NCI-H460 (cell line): ENCODE measurements around the gene IFT172. TPM values are rescaled to one million over a fixed set of nuclear protein-coding genes. Genes with fewer than 3 reads are reported as not detected.

Experiments used
- small RNA-seq, 2 experiments: library from RNA; depleted of rRNA; stranded (forward); fragments of <200 nt; gene quantifications; one replicate each; pipeline ENCODE3, GENCODE V24; 2014
- total RNA-seq: library from RNA; depleted of rRNA; stranded (reverse); fragments of >200 nt; shearing (Covaris generic); gene quantifications from 2 replicates; pipeline ENCODE4 v1.2.3, GENCODE V29; 2014; rRNA removed

IFT172 gene
- total RNA-seq, 1 experiment from 2014 or later = 20.2 TPM

Small RNA genes lying within 50 kb of the gene (small RNA-seq; reads per million reads assigned to genes)
- gene RNU6-986P = 0 reads per million in 2 experiments

Other genes with a start within 250 kb of the IFT172 start
- gene SLC30A3, start 226.7 kb downstream of the IFT172 start, total RNA-seq = 0.50 and 0.75 TPM in 2 replicates
- not detected in 2 replicates for gene DNAJC5G, start 214.3 kb downstream of the IFT172 start, total RNA-seq
- gene TRIM54, start 207.3 kb downstream of the IFT172 start, total RNA-seq = 0.12 TPM in 1 of 2 replicates, not detected in the other
- gene UCN, start 181.3 kb downstream of the IFT172 start, total RNA-seq = 4.6 and 6.8 TPM in 2 replicates
- 77.5 and 83.6 TPM in 2 replicates for gene MPV17, start 166.6 kb downstream of the IFT172 start, total RNA-seq
- gene GTF3C2, start 133.0 kb downstream of the IFT172 start, total RNA-seq = 59.8 and 66.5 TPM in 2 replicates
- gene EIF2B4, start 119.4 kb downstream of the IFT172 start, total RNA-seq = 28.7 and 31.2 TPM in 2 replicates
- gene SNX17, start 119.1 kb downstream of the IFT172 start, total RNA-seq = 80.9 and 88.7 TPM in 2 replicates
- gene ZNF513, start 109.0 kb downstream of the IFT172 start, total RNA-seq = 7.0 and 7.3 TPM in 2 replicates
- gene PPM1G, start 80.2 kb downstream of the IFT172 start, total RNA-seq = 108 and 112 TPM in 2 replicates
- gene NRBP1, start 61.1 kb downstream of the IFT172 start, total RNA-seq = 78.0 and 79.3 TPM in 2 replicates
- gene KRTCAP3, start 47.4 kb downstream of the IFT172 start, total RNA-seq = 0.69 and 1.0 TPM in 2 replicates
- gene FNDC4, start 5.5 kb upstream of the IFT172 start, total RNA-seq = not detected in 2 replicates
- not detected in 2 replicates for gene GCKR, start 7.1 kb upstream of the IFT172 start, total RNA-seq
- 12.4 and 15.8 TPM in 2 replicates for gene ZNF512, start 93.3 kb upstream of the IFT172 start, total RNA-seq
- 3.8 and 4.6 TPM in 2 replicates for gene CCDC121, start 139.3 kb upstream of the IFT172 start, total RNA-seq
- gene GPN1, start 139.3 kb upstream of the IFT172 start, total RNA-seq = 35.0 and 39.5 TPM in 2 replicates
- 39.6 and 42.2 TPM in 2 replicates for gene SUPT7L, start 173.9 kb upstream of the IFT172 start, total RNA-seq
- gene SLC4A1AP, start 174.1 kb upstream of the IFT172 start, total RNA-seq = 37.4 and 42.4 TPM in 2 replicates